GM12874 (cell line): ENCODE measurements around the gene XXYLT1.

ENCODE experiments used
- CTCF ChIP-seq: IDR thresholded peaks from 2 replicates; pipeline ENCODE4 v1.5.1; 2011; ENCODE audit warnings: low read depth, mild to moderate bottlenecking, control low read depth, low read length, moderate library complexity; ENCODE audit not compliant: insufficient read depth

Gene XXYLT1

GRCh38 chr3:195101001-195101583 lies 169.9 kb downstream of the XXYLT1 start:
- TF ChIP-seq CTCF = no peak

- no peak for TF ChIP-seq CTCF
Measured at GRCh38 chr3:195099951-195100785, 170.8 kb downstream of the XXYLT1 start.

GRCh38 chr3:195098741-195099525 lies 172.0 kb downstream of the XXYLT1 start:
- no peak for TF ChIP-seq CTCF

DNA sequence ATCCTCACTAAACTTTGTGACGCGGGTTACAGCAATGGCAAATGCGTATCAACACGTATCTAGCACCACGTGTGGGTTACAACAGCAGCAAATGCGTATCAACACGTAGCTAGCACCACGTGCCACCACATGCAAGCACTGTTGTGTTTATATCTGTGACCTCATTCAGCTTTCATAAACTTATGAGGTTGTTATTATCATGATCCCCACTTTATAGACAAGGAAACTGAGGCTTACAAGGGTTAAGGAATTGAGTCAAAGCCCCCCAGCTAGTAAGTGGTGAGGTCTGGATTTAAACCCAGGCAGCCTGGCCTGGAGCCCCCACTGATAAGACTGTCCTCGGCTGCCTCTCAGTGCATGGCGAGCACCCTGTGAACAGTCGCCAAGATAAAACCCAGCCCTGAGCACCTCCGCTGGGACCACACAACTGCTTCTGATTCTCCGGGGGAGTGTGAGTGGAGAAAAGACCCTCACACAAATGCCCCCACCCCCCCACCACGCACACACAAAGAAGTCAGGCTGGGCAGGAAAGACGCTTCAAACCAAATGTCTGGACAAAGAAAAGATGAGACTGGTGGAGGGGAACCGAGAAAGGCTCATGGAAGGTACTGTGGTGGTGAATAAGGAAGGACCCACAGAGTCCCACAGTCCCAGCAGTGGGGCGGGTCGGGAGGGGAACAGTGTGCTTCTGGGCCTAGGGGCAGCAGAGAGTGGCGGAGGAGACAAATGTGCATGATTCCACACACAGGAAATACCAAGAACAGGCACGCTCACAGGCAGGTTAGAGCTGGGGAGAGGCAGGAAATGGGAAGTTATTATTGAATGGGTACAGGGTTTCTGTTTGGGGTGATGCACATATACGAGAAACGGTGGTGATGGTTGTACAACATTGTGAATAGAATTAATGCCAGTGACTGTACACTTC lies 173.4 kb downstream of the XXYLT1 start:
- no peak for TF ChIP-seq CTCF

- no peak for TF ChIP-seq CTCF
Measured at GRCh38 chr3:195096484-195097330, 174.3 kb downstream of the XXYLT1 start.

DNA sequence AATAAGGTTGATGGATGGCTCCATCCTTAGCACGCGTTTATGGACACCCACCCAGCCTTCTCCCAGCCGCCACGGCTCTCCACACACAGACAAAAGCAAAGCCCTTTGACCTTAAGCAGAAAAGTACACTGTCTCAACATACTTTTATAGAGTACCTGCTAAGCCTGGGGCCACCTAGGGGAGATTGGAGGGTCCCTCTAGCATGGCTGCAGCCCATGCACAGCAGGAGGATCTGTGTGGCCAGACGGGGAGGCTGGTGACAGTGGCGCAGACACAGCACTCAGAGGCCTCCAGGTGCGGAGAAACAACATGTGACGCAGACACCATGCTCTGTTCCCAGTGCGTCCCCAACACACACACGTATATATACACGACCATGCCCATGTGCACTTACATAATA lies 174.9 kb downstream of the XXYLT1 start:
- TF ChIP-seq CTCF = no peak
